ENCODE results near the gene SEC61A2. TPM values are rescaled to one million over a fixed set of nuclear protein-coding genes. Genes with fewer than 3 reads are reported as not detected.

Gene SEC61A2
- total and polyA plus RNA-seq, 11 donors: 5.5 to 17.0 (median 9.2) TPM

- DNase-seq (no peak), ATAC-seq (no peak)
- 80 to 83% (median 81%) methylated on average over 5 of the region's 5 CpGs for WGBS, 4 donors
- H3K9me3 ChIP-seq: no peaks in the 10 kb centered on the region
- H3K27me3 ChIP-seq: no peaks in the 10 kb centered on the region
- H3K4me3 ChIP-seq: no peak overlapping the region
- H3K36me3 ChIP-seq: peaks cover 0 to 9% (median 5%) of the 10 kb centered on the region in 9 donors
- H3K4me1 ChIP-seq: peaks cover 0 to 52% (median 24%) of the 10 kb centered on the region in 12 donors
- no peak overlapping the region for H3K27ac ChIP-seq
- intact Hi-C loops (cut with DNase I): no loop called here
- TF ChIP-seq POLR2A (IDR thresholded peaks at IDR 0.05): no peak
- TF ChIP-seq, protein P1, sequence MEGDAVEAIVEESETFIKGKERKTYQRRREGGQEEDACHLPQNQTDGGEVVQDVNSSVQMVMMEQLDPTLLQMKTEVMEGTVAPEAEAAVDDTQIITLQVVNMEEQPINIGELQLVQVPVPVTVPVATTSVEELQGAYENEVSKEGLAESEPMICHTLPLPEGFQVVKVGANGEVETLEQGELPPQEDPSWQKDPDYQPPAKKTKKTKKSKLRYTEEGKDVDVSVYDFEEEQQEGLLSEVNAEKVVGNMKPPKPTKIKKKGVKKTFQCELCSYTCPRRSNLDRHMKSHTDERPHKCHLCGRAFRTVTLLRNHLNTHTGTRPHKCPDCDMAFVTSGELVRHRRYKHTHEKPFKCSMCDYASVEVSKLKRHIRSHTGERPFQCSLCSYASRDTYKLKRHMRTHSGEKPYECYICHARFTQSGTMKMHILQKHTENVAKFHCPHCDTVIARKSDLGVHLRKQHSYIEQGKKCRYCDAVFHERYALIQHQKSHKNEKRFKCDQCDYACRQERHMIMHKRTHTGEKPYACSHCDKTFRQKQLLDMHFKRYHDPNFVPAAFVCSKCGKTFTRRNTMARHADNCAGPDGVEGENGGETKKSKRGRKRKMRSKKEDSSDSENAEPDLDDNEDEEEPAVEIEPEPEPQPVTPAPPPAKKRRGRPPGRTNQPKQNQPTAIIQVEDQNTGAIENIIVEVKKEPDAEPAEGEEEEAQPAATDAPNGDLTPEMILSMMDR (IDR thresholded peaks at IDR 0.05): no peak
Measured at GRCh38 chr10:12193193-12193592, 63.7 kb downstream of the SEC61A2 start.

- ATAC-seq (peak in 3 of 4 donors; percentile 20 to 47 (median 27)), DNase-seq (peak in 2 of 5 donors; percentile 42 to 55)
- peaks cover 0 to 55% (median 25%) of the 10 kb centered on the region in 12 donors for H3K4me1 ChIP-seq
- H3K27me3 ChIP-seq: no peaks in the 10 kb centered on the region
- H3K4me3 ChIP-seq: peak overlapping the region; percentile 49 to 91 (median 77)
- no peaks in the 10 kb centered on the region for H3K9me3 ChIP-seq
- WGBS, 4 donors: 4 to 6% (median 4%) methylated on average over 27 of the region's 27 CpGs
- TF ChIP-seq, protein P1 (IDR thresholded peaks at IDR 0.05): no peak
- no peak for TF ChIP-seq POLR2A (IDR thresholded peaks at IDR 0.05)
- peaks cover 0 to 22% (median 16%) of the 10 kb centered on the region in 9 donors for H3K36me3 ChIP-seq
- intact Hi-C loops (cut with DNase I): loop anchor here in 2 of 10 donors (2.0 to 5.0 kb wide), 2 partner anchors 64 to 68 kb away; partner anchors contain the start of gene SEC61A2 (in 1 of the 2)
- H3K27ac ChIP-seq: peak overlapping the region in 10 of 12 donors; percentile 88 to 99 (median 92)
Measured at GRCh38 chr10:12194752-12195271, 65.3 kb downstream of the SEC61A2 start.

- Histone ChIP-seq H3K4me1 (peaks cover 0 to 55% (median 25%) of the 10 kb centered on the region in 12 donors), H3K9me3 (no peaks in the 10 kb centered on the region), H3K4me3 (peak overlapping the region; percentile 49 to 91 (median 77)), H3K27ac (peak overlapping the region; percentile 87 to 99 (median 92)), H3K36me3 (peaks cover 0 to 23% (median 19%) of the 10 kb centered on the region in 9 donors), H3K27me3 (no peaks in the 10 kb centered on the region)
- no peak for TF ChIP-seq POLR2A (IDR thresholded peaks at IDR 0.05)
- TF ChIP-seq, protein P1 (IDR thresholded peaks at IDR 0.05): no peak
- WGBS, 4 donors: 0 to 1% (median 1%) methylated on average over 12 of the region's 12 CpGs
- no peak for ATAC-seq
- no peak for DNase-seq
- intact Hi-C loops (cut with DNase I): loop anchor here in 2 of 10 donors (2.0 to 5.0 kb wide), 2 partner anchors 64 to 68 kb away; partner anchors contain the start of gene SEC61A2 (in 1 of the 2)
Measured at GRCh38 chr10:12195281-12195602, 65.8 kb downstream of the SEC61A2 start.

- Histone ChIP-seq H3K4me3 (peak within 1 kb of the TSS; percentile 49 to 91 (median 77)), H3K27me3 (no peaks in the 10 kb centered on the region), H3K27ac (peak within 1 kb of the TSS; percentile 87 to 99 (median 92)), H3K9me3 (no peaks in the 10 kb centered on the region), H3K36me3 (peaks cover 0 to 29% (median 25%) of the 10 kb centered on the region in 9 donors), H3K4me1 (peaks cover 0 to 55% (median 25%) of the 10 kb centered on the region in 12 donors)
- DNase-seq: peak; percentile 87 to 91 (median 88)
- TF ChIP-seq, protein P1 (IDR thresholded peaks at IDR 0.05): peak in 1 of 12 donors; percentile 9
- peak in 1 of 2 donors; percentile 15 for TF ChIP-seq POLR2A (IDR thresholded peaks at IDR 0.05)
- 0 to 1% (median 1%) methylated on average over 42 to 62 of the region's 62 CpGs for WGBS, 4 donors
- intact Hi-C loops (cut with DNase I): loop anchor here in 2 of 10 donors (2.0 to 5.0 kb wide), 2 partner anchors 65 to 69 kb away; partner anchors contain the start of gene SEC61A2 (in 1 of the 2)
- peak; percentile 97 to 98 (median 98) for ATAC-seq
Measured at GRCh38 chr10:12195603-12196506, 66.4 kb downstream of the SEC61A2 start, which contains the start of the genes CDC123 and NUDT5. TSS of gene CDC123 (plus strand) at chr10:12196188. CDS start at chr10:12196246, 58 bp downstream. TSS of gene NUDT5 (minus strand) at chr10:12195891. CDS start at chr10:12186291, 9,600 bp downstream.

All from heart left ventricle (tissue), 16 donors.